Prostate gland (tissue), 2 donors: Measurements from ENCODE around the gene RSAD2.

Source experiments
- CTCF ChIP-seq, 4 experiments: fragments of 200-600 bp in 2 of 4; fragments of 450-650 bp in 2 of 4; sonication (generic) in 2 of 4; IDR thresholded peaks; 1 replicate in 3 of 4; 2 replicates in 1 of 4; pipeline ENCODE4 v1.5.1; 2016 to 2019; ENCODE audit warnings: antibody characterized with exemption in 4 of 4, mild to moderate bottlenecking in 2 of 4, moderate library complexity in 2 of 4
- POLR2A ChIP-seq: fragments of 450-650 bp; IDR thresholded peaks from one replicate; pipeline ENCODE4 v1.6.1; 2016; ENCODE audit warnings: antibody characterized with exemption, mild to moderate bottlenecking
- POLR2AphosphoS5 ChIP-seq: sonication (generic); formaldehyde crosslinking; IDR thresholded peaks from one replicate; pipeline ENCODE4 v1.6.1; 2017; ENCODE audit warnings: antibody characterized with exemption

GRCh38 chr2:6934758-6935651 is 57.4 kb downstream of the RSAD2 start:
- TF ChIP-seq POLR2A (no peak), CTCF (IDR thresholded peaks at IDR 0.05) (no peak), POLR2AphosphoS5 (no peak)
